Trophoblast cell (in vitro differentiated cells and primary cell): ENCODE data around the gene RPRM. TPM values are rescaled to one million over a fixed set of nuclear protein-coding genes. Genes with fewer than 3 reads are reported as not detected.

ENCODE experiments used
- DNase-seq, 2 donors: peaks; one replicate each; pipeline ENCODE4 v3.0.0-alpha.2; 2016
- H2AFZ ChIP-seq: 2 replicates; pipeline ENCODE4 v1.6.1; 2013; ENCODE audit warnings: low read length, moderate library complexity, mild to moderate bottlenecking; ENCODE audit not compliant: insufficient read depth, poor library complexity
- H2AK5ac ChIP-seq: 2 replicates; pipeline ENCODE4 v1.6.1; 2013; ENCODE audit warnings: mild to moderate bottlenecking, low read length
- H2BK120ac ChIP-seq: 2 replicates; pipeline ENCODE4 v1.6.1; 2013; ENCODE audit warnings: low read length, mild to moderate bottlenecking, moderate library complexity; ENCODE audit not compliant: insufficient read depth, poor library complexity
- H2BK12ac ChIP-seq: 2 replicates; pipeline ENCODE4 v1.6.1; 2013; ENCODE audit warnings: mild to moderate bottlenecking, low read length, moderate library complexity
- H2BK5ac ChIP-seq: 2 replicates; pipeline ENCODE4 v1.6.1; 2013; ENCODE audit warnings: low read length, low read depth, moderate library complexity, mild to moderate bottlenecking; ENCODE audit not compliant: poor library complexity
- H3K14ac ChIP-seq: 2 replicates; pipeline ENCODE4 v1.6.1; 2013; ENCODE audit warnings: mild to moderate bottlenecking, low read length
- H3K18ac ChIP-seq: 2 replicates; pipeline ENCODE4 v1.6.1; 2013; ENCODE audit warnings: mild to moderate bottlenecking, low read length
- H3K23ac ChIP-seq: 2 replicates; pipeline ENCODE4 v1.6.1; 2013; ENCODE audit warnings: low read length
- H3K27ac ChIP-seq: 2 replicates; pipeline ENCODE4 v1.5.1; 2013; ENCODE audit warnings: low read depth, mild to moderate bottlenecking, inconsistent platforms, low read length, moderate library complexity
- H3K27me3 ChIP-seq: 2 replicates; pipeline ENCODE4 v1.6.1; 2013; ENCODE audit warnings: inconsistent platforms, mild to moderate bottlenecking, low read length, moderate library complexity; ENCODE audit not compliant: insufficient read depth
- H3K36me3 ChIP-seq, 2 experiments: 1 replicate in 1 of 2; 2 replicates in 1 of 2; pipeline ENCODE4 v1.6.1; 2013; ENCODE audit warnings: low read length in 2 of 2, mild to moderate bottlenecking in 2 of 2, moderate library complexity in 1 of 2; ENCODE audit not compliant: insufficient read depth in 2 of 2, control insufficient read depth in 1 of 2
- H3K4ac ChIP-seq: 2 replicates; pipeline ENCODE4 v1.6.1; 2013; ENCODE audit warnings: low read depth, mild to moderate bottlenecking, low read length, moderate library complexity
- H3K4me1 ChIP-seq, 2 experiments: 1 replicate in 1 of 2; 2 replicates in 1 of 2; pipeline ENCODE4 v1.6.1; 2013; ENCODE audit warnings: low read length in 2 of 2, mild to moderate bottlenecking in 2 of 2, moderate library complexity in 1 of 2; ENCODE audit not compliant: insufficient read depth in 2 of 2, control insufficient read depth in 1 of 2
- H3K4me2 ChIP-seq: 2 replicates; pipeline ENCODE4 v1.6.1; 2013; ENCODE audit warnings: inconsistent platforms, mild to moderate bottlenecking, low read length, moderate library complexity
- H3K4me3 ChIP-seq: 2 replicates; pipeline ENCODE4 v1.5.1; 2013; ENCODE audit warnings: mild to moderate bottlenecking, low read depth, low read length, inconsistent platforms
- H3K79me1 ChIP-seq: one replicate; pipeline ENCODE4 v1.6.1; 2013; ENCODE audit warnings: low read length
- H3K79me2 ChIP-seq: 2 replicates; pipeline ENCODE4 v1.6.1; 2013; ENCODE audit warnings: low read length, mild to moderate bottlenecking; ENCODE audit not compliant: control insufficient read depth, insufficient read depth, poor library complexity
- H3K9ac ChIP-seq: 2 replicates; pipeline ENCODE4 v1.6.1; 2013; ENCODE audit warnings: mild to moderate bottlenecking, low read length
- H3K9me3 ChIP-seq: 2 replicates; pipeline ENCODE4 v1.6.1; 2013; ENCODE audit warnings: low read depth, mild to moderate bottlenecking, control low read depth, inconsistent platforms, low read length; ENCODE audit not compliant: insufficient read depth
- H4K12ac ChIP-seq: 2 replicates; pipeline ENCODE4 v1.6.1; 2013; ENCODE audit warnings: low read depth, mild to moderate bottlenecking, low read length, moderate library complexity
- H4K8ac ChIP-seq: 2 replicates; pipeline ENCODE4 v1.6.1; 2013; ENCODE audit warnings: low read depth, mild to moderate bottlenecking, low read length, moderate library complexity
- H4K91ac ChIP-seq: one replicate; pipeline ENCODE4 v1.6.1; 2013; ENCODE audit warnings: low read depth, mild to moderate bottlenecking, low read length, moderate library complexity
- WGBS: extraction: QIAGEN DNeasy Blood & Tissue Kit; methylation state at CpG from one replicate; pipeline ENCODE4 v1.1.7; 2013; ENCODE audit warnings: missing lambda C conversion rate; ENCODE audit not compliant: insufficient read length, insufficient coverage; ENCODE audit errors: extremely low coverage; 5-methylcytosine and 5-hydroxymethylcytosine counted together
- polyA plus RNA-seq: library from polyadenylated mRNA; stranded (reverse); fragments of 200-250 nt; gene quantifications from 2 replicates; pipeline ENCODE4 v1.2.3, GENCODE V29; 2013

RPRM gene
- 1.2 and 1.4 TPM in 2 replicates for polyA plus RNA-seq

DNA sequence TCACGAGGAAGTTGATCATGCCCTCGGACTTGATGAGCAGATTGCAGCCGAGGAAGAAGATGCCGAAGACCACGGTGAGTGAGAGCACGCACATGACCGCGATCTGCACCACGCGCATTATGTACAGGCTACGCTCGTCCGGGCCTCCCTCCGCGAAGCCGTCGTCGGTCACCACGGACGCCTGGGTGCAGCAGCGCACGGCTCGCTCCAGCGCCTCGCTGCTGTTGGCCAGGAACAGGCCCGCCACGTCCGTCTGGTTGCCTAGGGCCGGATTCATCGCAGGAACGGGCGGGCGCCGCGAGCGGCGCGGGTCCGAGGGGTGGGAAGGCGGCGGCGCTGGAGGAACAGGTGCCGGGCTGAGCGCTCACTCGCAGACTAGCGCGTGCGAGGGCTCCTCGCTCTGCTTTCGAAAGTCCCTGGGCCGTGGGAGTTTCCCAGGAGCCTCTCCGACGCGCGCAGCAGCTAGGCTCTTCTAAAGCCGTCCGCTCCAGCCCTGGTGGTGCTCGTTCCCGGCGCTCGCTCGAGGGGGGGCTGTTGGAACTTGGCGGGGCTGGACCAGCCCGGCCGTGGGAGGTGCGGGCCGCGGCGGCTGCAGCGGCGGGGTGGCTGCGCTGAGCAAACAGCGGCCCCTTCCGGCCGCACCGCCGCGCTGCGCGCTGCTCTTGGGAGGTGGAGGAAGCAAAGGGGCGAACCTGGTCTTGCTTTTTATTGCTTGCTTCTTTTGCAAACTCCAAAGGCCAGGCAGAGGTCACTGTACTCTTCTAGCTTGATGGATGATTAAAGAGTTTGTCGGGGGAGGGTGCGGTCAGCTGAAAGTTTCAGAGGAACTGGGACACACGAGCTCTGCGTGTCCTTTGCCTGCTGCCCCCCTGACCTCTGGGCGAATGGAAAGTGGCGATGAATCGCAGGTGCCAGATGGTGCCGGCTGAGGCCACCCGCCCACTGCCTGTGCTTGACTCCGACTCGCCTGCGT, at the start of gene RPRM:
Gene RPRM, minus strand, starts transcription at position 474 of the 973 bp plus-strand sequence. Its CDS starts 197 bp downstream, at position 277.
- H3K4me3 ChIP-seq, result peak within 1 kb of the TSS; percentile 62
- H2AK5ac ChIP-seq, result no peak within 1 kb of the TSS

DNA sequence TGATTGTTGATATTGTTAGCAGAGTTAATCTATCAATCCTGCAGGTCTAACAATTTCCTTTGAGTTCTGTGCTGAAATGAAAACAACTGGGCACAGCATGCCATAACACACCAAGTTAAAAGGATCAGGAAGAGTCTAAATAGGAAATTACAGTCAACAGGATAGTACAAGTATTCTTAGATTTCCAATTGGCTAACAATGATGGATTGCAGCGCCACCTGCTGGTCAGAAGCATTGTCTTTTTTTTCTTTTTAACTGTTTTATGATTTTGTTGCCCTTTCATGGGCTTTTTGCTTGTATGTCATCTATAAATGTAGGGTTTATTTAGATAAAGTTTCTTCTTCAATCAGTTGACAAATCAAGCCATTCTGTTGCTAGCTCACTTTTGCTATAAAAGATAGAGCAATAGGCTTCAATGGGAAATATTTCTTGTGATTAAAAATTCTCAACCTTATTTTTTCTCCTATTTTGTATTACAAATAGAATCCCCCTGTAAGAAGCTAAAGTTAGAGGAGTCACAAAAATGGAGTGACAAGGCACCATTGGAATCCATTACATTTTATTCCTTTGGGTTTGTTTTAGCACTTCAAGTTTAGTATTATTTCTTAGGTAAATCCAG, 40.8 kb upstream of the RPRM start:
- DNase-seq, result peak; percentile 62 to 87
- H3K23ac ChIP-seq, result no peak overlapping the region
- no peak overlapping the region for H4K8ac ChIP-seq
- H3K14ac ChIP-seq, result no peak overlapping the region
- no peak overlapping the region for H2BK120ac ChIP-seq
- no peak overlapping the region for H3K9ac ChIP-seq
- no CpG with 5 or more reads among the region's 1 CpG for WGBS
- H2BK12ac ChIP-seq, result no peak overlapping the region
- no peak overlapping the region for H3K4ac ChIP-seq
- H3K4me1 ChIP-seq, result no peaks in the 10 kb centered on the region
- no peaks in the 10 kb centered on the region for H3K36me3 ChIP-seq
- H2AFZ ChIP-seq, result no peak overlapping the region
- H4K12ac ChIP-seq, result no peak overlapping the region
- H2AK5ac ChIP-seq, result no peak overlapping the region
- no peaks in the 10 kb centered on the region for H3K79me1 ChIP-seq
- no peaks in the 10 kb centered on the region for H3K27me3 ChIP-seq
- no peaks in the 10 kb centered on the region for H3K9me3 ChIP-seq
- no peak overlapping the region for H2BK5ac ChIP-seq
- H3K4me3 ChIP-seq, result no peak overlapping the region
- H3K27ac ChIP-seq, result no peak overlapping the region
- H4K91ac ChIP-seq, result no peak overlapping the region
- no peak overlapping the region for H3K4me2 ChIP-seq
- H3K18ac ChIP-seq, result no peak overlapping the region
- H3K79me2 ChIP-seq, result no peaks in the 10 kb centered on the region

More for the DNA sequence above, at the start of gene RPRM:
- Histone ChIP-seq H4K8ac (no peak within 1 kb of the TSS), H3K9ac (no peak within 1 kb of the TSS), H3K79me1 (no peaks in the 10 kb centered on the region), H2BK120ac (no peak within 1 kb of the TSS), H3K4me1 (peaks cover 16% of the 10 kb centered on the region in 2 experiments), H3K14ac (no peak within 1 kb of the TSS), H3K27me3 (peaks cover 2% of the 10 kb centered on the region), H4K91ac (no peak within 1 kb of the TSS), H2AFZ (peak within 1 kb of the TSS; percentile 32), H3K4me2 (peak within 1 kb of the TSS; percentile 92), H2BK5ac (no peak within 1 kb of the TSS), H3K18ac (no peak within 1 kb of the TSS), H3K36me3 (no peaks in the 10 kb centered on the region), H2BK12ac (no peak within 1 kb of the TSS), H3K27ac (no peak within 1 kb of the TSS), H3K9me3 (no peaks in the 10 kb centered on the region), H3K79me2 (no peaks in the 10 kb centered on the region), H3K23ac (no peak within 1 kb of the TSS), H3K4ac (no peak within 1 kb of the TSS), H4K12ac (peak within 1 kb of the TSS; percentile 50)
- WGBS, result no CpG with 5 or more reads among the region's 93 CpGs
- peak; percentile 54 to 71 for DNase-seq

DNA sequence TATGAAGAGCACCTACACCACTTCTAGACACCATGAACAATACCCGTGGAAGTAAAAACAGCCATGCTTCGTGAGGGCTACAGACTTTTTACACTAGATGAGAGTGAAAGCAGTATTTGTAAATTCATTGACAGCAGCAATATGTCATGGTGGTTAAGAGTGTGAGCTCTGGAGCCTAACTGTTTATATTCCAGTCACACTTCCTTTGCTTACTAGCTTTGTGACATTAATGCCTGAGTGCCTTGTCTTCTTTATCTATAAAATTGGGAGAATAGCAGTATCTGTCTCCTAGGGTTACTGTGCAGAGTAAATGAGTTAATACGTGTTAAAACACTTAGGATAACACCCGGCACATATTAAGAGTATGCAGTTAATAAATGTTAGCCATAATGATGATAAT, 33.8 kb upstream of the RPRM start:
- no peaks in the 10 kb centered on the region for H3K79me1 ChIP-seq
- H3K23ac ChIP-seq, result no peak overlapping the region
- H3K27me3 ChIP-seq, result no peaks in the 10 kb centered on the region
- peaks cover 3% of the 10 kb centered on the region for H3K9me3 ChIP-seq
- H3K4me1 ChIP-seq, result no peaks in the 10 kb centered on the region
- no peak overlapping the region for H2BK120ac ChIP-seq
- H2AFZ ChIP-seq, result no peak overlapping the region
- H2AK5ac ChIP-seq, result no peak overlapping the region
- no peak overlapping the region for H3K18ac ChIP-seq
- no peak overlapping the region for H4K12ac ChIP-seq
- no peak overlapping the region for H3K4me2 ChIP-seq
- no peak overlapping the region for H4K91ac ChIP-seq
- WGBS, result no CpG with 5 or more reads among the region's 4 CpGs
- no peaks in the 10 kb centered on the region for H3K36me3 ChIP-seq
- H3K14ac ChIP-seq, result no peak overlapping the region
- no peaks in the 10 kb centered on the region for H3K79me2 ChIP-seq
- no peak overlapping the region for H3K27ac ChIP-seq
- H3K4me3 ChIP-seq, result no peak overlapping the region
- no peak overlapping the region for H2BK5ac ChIP-seq
- H4K8ac ChIP-seq, result no peak overlapping the region
- no peak overlapping the region for H3K4ac ChIP-seq
- no peak overlapping the region for H2BK12ac ChIP-seq
- no peak overlapping the region for H3K9ac ChIP-seq
- DNase-seq, result no peak

DNA sequence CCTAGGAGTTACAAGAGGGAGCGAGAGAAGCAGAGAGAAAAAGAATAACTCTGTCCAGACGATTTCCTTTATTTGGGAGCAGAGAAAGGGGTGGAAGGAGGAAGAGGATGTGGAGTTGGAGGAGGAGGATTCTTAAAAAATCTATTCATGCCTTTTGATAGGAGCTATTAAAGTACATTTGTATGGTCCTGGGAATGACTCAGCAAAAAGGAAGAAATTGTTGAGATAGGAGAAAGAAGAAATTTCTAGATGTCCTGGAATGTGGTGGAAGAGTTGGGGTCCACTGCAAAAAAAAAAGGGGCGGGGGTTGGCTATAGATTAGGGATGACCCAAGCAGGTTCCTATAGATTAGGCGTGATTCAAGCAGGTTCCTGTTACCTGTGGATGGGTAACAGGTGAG, 32.4 kb upstream of the RPRM start:
- Histone ChIP-seq H4K91ac (no peak overlapping the region), H3K23ac (no peak overlapping the region), H2BK120ac (no peak overlapping the region), H2BK5ac (no peak overlapping the region), H3K79me2 (no peaks in the 10 kb centered on the region), H3K4me3 (no peak overlapping the region), H2BK12ac (no peak overlapping the region), H3K9ac (no peak overlapping the region), H2AFZ (no peak overlapping the region), H3K4me1 (no peaks in the 10 kb centered on the region), H3K27ac (no peak overlapping the region), H3K9me3 (peaks cover 3% of the 10 kb centered on the region), H3K27me3 (no peaks in the 10 kb centered on the region), H3K79me1 (no peaks in the 10 kb centered on the region), H3K18ac (no peak overlapping the region), H2AK5ac (no peak overlapping the region), H4K12ac (no peak overlapping the region), H3K4ac (no peak overlapping the region), H4K8ac (no peak overlapping the region), H3K4me2 (no peak overlapping the region), H3K14ac (no peak overlapping the region), H3K36me3 (no peaks in the 10 kb centered on the region)
- no peak for DNase-seq
- WGBS, result no CpG with 5 or more reads among the region's 4 CpGs
